Activated T-cell treated with anti-CD3 and anti-CD28 coated beads, Interleukin-2, amount 50 U/mL, for 48 hours (primary cell): ENCODE measurements around the gene KLK1.
A peak's percentile ranks its signal among the peaks of the same experiment; 100 is the strongest.
"Not testable (repeated sequence)": the region's sequence is repeated elsewhere in the genome, so short reads cannot be mapped to it uniquely, and the experiment has no call there.

ENCODE experiments used
- DNase-seq, 2 experiments: peaks; one replicate each; pipeline ENCODE4 v3.0.0-alpha.2; 2020

The KLK1 gene

DNA sequence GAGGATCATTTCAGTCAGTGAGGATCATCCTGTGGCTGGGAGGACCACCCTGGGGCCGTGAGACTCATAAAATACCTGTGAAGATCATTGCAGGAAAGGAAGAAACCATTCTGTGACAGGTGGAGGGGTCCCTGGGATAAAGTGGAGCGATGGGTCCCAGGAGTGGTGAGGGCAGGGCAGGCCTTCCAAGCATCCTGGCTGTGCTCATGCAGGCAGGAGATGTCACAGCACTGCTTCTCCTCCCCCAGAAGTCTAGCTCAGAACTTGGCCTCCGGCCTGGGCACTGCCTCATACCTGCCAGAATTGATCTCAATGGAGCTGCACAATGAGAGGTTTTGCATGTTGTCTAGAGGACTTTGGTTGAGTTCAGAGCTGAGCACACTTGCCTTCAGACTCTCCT, 11.1 kb downstream of the KLK1 start:
- no peak for DNase-seq

GRCh38 chr19:50811622-50812238, 11.9 kb downstream of the KLK1 start:
- not testable (repeated sequence) for DNase-seq

GRCh38 chr19:50808856-50809255, 14.7 kb downstream of the KLK1 start:
- DNase-seq: no peak

DNA sequence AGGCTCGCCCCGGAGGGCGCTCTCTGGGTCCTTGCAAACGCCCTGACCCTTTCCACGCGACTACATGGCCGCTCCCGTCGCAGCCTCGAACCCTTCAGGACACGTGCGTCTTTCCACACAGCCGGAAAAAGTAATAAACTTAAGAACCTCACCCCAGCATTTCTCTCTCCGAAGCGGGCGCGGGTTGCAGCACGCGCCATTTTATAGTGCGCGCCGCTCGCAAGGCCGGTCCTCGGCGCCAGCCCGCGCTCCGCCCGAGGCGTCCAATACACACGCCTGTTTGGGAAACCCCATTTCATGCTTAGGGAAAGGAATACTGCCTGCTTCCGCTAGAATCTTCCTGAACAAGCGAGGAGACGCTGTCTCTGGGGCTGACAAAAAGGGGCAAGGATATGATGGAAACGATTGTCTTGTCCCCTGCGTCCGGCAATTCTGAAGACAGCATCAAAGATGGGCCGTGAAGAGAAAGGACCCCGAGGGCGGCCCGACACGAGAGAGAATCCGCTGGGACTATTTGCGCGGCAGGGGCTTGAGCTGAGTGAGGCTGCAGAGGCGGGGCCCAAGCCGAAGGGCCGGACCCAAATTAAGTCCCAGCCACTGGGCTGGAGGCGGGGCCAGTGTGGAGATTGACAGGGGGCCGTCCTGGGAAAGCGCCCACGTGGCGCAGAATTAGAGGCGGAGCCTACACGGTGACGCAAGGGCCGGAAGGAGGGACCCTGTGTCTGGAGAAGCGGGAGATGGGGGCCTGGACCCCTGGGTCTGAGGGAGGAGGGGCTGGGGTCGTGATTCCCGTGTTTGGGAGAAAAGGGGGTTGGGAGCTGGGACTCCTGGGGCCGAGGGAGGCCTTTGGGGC, 18.9 kb downstream of the KLK1 start:
- DNase-seq: peak; percentile 99

DNA sequence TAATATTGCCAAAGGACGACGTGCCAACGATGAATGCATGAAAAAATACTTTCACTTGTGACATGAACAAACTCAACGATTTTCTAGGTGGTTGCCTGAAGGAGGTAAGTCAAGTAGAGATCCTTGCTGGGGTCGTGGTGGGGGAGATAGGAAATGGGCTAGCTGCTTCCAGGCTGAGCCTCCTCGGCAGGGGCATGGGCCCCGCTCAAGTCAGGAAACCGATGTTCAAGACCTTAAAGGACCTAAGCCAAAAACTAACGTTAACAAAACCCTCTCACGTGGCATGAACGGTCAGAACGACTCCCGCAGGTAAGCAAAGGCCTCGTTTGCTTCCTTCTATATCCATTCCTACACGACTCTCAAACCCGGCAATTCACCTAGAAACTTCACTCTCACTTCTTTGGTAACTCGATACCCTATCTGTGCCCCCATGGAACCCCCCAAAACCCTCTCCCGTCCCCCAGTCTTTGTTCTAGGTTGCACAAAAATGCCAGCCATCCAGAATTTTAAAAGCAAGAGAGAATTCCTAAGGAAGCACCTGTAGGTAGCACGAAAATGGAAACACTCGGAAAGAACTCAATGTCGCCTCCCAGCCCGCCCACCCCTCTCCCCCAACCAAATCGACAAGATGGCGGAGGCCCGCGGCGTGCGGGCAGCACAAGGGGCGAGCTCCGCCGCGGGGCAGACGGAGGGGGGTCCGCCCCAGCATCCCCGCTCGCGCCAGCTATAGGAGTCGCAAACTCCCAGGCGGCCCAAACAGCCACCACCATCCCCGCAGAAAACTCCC, 19.8 kb downstream of the KLK1 start:
- DNase-seq: no peak

GRCh38 chr19:50801107-50801506, 22.5 kb downstream of the KLK1 start:
- no peak for DNase-seq

- no peak for DNase-seq
These were observed 24.1 kb downstream of the KLK1 start for GRCh38 chr19:50799547-50799851.

GRCh38 chr19:50798659-50799546, 24.7 kb downstream of the KLK1 start:
- DNase-seq: no peak

DNA sequence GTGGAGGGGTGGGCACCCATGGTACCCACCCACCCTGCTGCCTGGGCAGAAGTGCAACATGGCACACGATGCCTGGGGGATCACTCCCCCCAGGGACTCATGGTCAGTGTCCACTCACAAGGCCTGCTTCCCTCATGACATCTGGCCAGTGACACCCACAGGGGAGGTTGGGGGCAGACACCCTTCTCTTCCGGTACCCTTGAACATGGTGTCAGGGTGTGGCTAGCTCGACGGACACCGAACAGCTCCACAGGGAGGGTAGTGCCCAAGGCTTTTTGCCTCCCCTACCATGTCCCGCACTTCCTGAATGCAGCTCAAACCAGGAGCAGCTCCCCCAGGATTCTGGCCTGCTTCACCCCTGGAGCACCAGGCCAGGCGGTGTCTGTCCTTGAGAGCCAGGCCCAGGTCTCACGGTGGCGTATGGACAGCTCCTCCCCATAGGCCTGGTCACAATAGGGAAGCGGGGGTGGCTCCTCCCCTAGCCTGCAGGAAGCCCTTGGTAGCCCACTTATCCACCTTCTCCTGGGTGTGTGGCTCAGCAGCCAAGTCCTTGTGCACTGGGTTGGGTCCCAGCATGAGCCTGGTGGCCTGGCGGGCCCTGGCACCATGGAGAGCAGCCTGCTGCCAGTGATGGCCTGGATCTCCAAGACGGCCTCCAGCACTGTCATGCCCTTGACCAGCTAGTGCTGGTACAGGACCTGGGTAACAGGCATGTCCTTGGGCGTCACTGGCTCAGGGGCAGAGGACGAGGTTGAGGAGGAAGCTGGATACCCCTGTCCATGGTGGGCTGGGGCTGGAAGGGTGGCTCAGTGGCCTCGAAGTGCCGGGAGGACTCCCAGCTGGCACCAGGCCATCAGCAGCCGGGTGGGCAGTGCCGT, 25.6 kb downstream of the KLK1 start:
- peak in 1 of 2 experiments; percentile 41 for DNase-seq

DNA sequence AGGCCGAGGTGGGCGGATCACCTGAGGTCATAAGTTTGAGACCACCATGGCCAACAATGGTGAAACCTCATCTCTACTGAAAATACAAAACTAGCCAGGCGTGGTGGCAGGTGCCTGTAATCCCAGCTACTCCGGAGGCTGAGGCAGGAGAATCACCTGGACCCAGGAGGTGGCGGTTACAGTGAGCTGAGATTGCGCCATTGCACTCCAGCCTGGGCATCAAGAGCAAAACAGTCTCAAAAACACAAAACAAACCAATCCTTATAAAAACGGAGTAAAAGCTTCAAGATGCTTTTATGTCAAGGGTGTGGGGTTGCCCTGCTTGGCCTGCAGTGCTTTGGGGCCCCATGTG, 26.2 kb downstream of the KLK1 start:
- no peak for DNase-seq

GRCh38 chr19:50796634-50797428, 26.8 kb downstream of the KLK1 start:
- DNase-seq: peak; percentile 56 to 57

DNA sequence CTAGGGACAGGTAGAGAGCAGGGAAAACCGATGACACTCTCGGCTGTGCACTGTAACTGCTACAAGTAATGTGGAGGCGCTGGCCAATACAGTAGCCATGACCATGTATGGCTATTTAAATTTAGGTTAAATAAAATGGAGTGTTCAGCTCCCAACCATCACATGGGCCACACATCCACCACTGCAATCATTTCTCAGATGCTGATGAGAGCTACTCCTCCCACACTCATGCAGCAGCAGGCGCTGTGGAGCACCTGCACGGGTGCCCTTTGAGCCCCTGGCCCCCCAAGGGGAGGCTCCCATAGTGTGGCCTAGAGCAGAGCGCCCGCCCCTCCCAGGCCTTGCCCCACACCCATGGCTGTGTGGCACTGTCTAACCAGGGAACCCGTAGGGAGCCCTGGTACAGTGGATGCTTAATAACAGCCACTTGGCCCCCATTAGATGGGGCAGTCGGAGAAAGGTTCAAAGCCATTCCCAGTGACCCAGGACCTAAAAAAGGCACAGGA, 27.4 kb downstream of the KLK1 start:
- DNase-seq: peak; percentile 57 to 62

DNA sequence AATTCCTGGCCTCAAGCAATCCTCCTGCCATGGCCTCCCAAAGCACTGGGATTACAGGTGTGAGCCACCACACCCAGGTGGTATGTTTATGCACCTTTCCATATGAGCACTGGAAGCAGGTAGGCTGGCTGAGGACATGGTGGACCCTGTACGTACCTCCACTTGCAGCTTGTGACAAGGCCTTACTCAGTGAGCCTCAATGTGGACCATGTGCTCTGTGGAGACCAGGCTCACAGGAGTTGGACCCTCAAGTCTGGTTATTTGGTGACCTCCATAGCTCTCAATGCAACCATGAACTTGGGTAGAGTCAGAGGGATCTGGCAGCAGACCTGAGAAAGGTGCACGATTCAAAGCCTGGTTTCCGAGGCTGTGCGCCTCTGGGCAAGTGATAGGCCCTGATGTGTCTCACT, 27.9 kb downstream of the KLK1 start:
- peak; percentile 55 to 58 for DNase-seq

- DNase-seq: peak; percentile 76 to 77
These were observed 28.5 kb downstream of the KLK1 start for GRCh38 chr19:50794876-50795663.

DNA sequence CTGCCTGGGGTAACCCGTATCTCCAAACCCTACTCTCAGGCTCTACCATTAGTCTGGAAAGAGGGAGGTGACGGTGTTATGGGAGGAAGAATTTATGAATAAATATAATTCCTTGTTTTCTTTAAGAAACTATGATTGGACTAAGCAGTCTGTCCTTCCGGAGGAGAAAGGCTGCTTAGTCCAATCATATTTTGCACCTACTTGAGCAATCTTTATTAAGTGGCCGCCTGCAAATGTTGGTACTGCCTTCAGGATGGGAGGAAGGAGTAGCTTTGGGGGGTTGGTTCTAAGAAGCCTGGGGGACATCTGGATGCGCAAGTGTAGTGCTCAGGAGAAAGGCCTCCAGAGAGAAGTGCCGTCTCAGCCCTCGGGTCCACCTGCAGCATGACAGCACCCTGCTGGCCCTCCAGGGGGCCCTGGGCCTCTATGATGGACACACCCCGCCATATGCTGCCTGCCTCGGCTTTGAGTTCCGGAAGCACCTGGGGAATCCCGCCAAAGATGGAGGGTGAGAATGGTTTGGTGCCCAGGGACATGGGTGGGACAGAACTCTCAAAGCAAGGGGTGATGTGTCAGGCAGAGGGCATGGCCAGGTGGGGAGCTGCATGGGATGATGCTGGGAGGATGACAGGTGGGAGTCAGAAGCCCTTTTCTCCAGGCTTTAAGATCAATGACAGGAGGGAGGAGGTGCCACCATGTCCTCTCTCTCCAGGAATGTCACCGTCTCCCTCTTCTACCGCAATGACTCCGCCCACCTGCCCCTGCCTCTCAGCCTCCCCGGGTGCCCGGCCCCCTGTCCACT, 29.3 kb downstream of the KLK1 start:
- peak; percentile 77 for DNase-seq

GRCh38 chr19:50793558-50794065, 30.0 kb downstream of the KLK1 start:
- DNase-seq: peak; percentile 51 to 55

GRCh38 chr19:50792272-50793250, 31.0 kb downstream of the KLK1 start:
- DNase-seq: peak in 1 of 2 experiments; percentile 38
